ENCODE data around the gene PRMT1.

DNA sequence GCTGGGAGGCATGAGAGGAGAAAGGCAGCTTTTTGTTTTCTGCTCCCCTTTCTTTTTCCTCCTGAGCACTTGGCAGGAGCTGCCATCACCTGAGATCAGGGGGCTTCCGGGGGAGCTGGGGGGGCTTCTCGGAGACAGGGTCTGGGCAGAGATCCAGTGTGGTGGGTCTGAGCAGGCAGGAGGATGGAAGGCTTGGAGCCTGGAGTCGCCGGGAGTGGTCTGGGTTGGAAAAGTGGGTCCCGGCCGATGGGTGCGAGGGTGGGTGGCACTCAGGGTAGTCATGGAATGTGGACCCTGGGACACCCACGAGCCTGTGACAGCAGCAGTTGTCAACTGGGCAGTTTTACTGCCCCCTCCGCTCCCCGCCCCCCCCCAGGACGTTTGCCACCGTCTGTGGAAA lies 10.1 kb downstream of the PRMT1 start:
- TF ChIP-seq, protein P1, sequence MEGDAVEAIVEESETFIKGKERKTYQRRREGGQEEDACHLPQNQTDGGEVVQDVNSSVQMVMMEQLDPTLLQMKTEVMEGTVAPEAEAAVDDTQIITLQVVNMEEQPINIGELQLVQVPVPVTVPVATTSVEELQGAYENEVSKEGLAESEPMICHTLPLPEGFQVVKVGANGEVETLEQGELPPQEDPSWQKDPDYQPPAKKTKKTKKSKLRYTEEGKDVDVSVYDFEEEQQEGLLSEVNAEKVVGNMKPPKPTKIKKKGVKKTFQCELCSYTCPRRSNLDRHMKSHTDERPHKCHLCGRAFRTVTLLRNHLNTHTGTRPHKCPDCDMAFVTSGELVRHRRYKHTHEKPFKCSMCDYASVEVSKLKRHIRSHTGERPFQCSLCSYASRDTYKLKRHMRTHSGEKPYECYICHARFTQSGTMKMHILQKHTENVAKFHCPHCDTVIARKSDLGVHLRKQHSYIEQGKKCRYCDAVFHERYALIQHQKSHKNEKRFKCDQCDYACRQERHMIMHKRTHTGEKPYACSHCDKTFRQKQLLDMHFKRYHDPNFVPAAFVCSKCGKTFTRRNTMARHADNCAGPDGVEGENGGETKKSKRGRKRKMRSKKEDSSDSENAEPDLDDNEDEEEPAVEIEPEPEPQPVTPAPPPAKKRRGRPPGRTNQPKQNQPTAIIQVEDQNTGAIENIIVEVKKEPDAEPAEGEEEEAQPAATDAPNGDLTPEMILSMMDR (IDR thresholded peaks at IDR 0.05; ENCODE audit: low read depth, low read length), result no peak
- TF ChIP-seq MYC (IDR thresholded peaks at IDR 0.05; ENCODE audit: low read depth, low read length) (no peak), POLR2A (IDR thresholded peaks at IDR 0.05; ENCODE audit: extremely low read depth, insufficient read length) (no peak)
